ENCODE data around the gene SLC25A39.

The SLC25A39 gene

GRCh38 chr17:44326861-44327444 lies 2.3 kb upstream of the SLC25A39 start:
- TF ChIP-seq GATA3 (IDR thresholded peaks at IDR 0.05; ENCODE audit: low read depth, low read length): no peak
- TF ChIP-seq GATA2 (IDR thresholded peaks at IDR 0.05; ENCODE audit: low read depth, low read length): no peak

- TF ChIP-seq GATA2 (IDR thresholded peaks at IDR 0.05; ENCODE audit: low read depth, low read length) (no peak), GATA3 (IDR thresholded peaks at IDR 0.05; ENCODE audit: low read depth, low read length) (no peak)
These were observed 492 bp downstream of the SLC25A39 start for GRCh38 chr17:44324092-44324570.

- TF ChIP-seq GATA3 (IDR thresholded peaks at IDR 0.05; ENCODE audit: low read depth, low read length): no peak
- no peak for TF ChIP-seq GATA2 (IDR thresholded peaks at IDR 0.05; ENCODE audit: low read depth, low read length)
These were observed 1.1 kb downstream of the SLC25A39 start for GRCh38 chr17:44323359-44324091.

- TF ChIP-seq GATA2 (IDR thresholded peaks at IDR 0.05; ENCODE audit: low read depth, low read length): no peak
- no peak for TF ChIP-seq GATA3 (IDR thresholded peaks at IDR 0.05; ENCODE audit: low read depth, low read length)
These were observed 2.3 kb downstream of the SLC25A39 start for GRCh38 chr17:44322236-44322895.

- TF ChIP-seq GATA2 (IDR thresholded peaks at IDR 0.05; ENCODE audit: low read depth, low read length): no peak
- TF ChIP-seq GATA3 (IDR thresholded peaks at IDR 0.05; ENCODE audit: low read depth, low read length): no peak
These were observed 3.1 kb downstream of the SLC25A39 start for GRCh38 chr17:44321246-44322120.

GRCh38 chr17:44320066-44320465 lies 4.6 kb downstream of the SLC25A39 start:
- TF ChIP-seq GATA2 (IDR thresholded peaks at IDR 0.05; ENCODE audit: low read depth, low read length) (no peak), GATA3 (IDR thresholded peaks at IDR 0.05; ENCODE audit: low read depth, low read length) (no peak)

- TF ChIP-seq GATA3 (IDR thresholded peaks at IDR 0.05; ENCODE audit: low read depth, low read length): no peak
- no peak for TF ChIP-seq GATA2 (IDR thresholded peaks at IDR 0.05; ENCODE audit: low read depth, low read length)
These were observed 6.3 kb downstream of the SLC25A39 start for GRCh38 chr17:44318077-44318892.

GRCh38 chr17:44317545-44317944 lies 7.1 kb downstream of the SLC25A39 start:
- no peak for TF ChIP-seq GATA3 (IDR thresholded peaks at IDR 0.05; ENCODE audit: low read depth, low read length)
- TF ChIP-seq GATA2 (IDR thresholded peaks at IDR 0.05; ENCODE audit: low read depth, low read length): no peak

GRCh38 chr17:44315760-44316731 lies 8.6 kb downstream of the SLC25A39 start:
- TF ChIP-seq GATA2 (IDR thresholded peaks at IDR 0.05; ENCODE audit: low read depth, low read length) (no peak), GATA3 (IDR thresholded peaks at IDR 0.05; ENCODE audit: low read depth, low read length) (no peak)

GRCh38 chr17:44314869-44315661 lies 9.6 kb downstream of the SLC25A39 start:
- TF ChIP-seq GATA2 (IDR thresholded peaks at IDR 0.05; ENCODE audit: low read depth, low read length) (no peak), GATA3 (IDR thresholded peaks at IDR 0.05; ENCODE audit: low read depth, low read length) (no peak)

- no peak for TF ChIP-seq GATA2 (IDR thresholded peaks at IDR 0.05; ENCODE audit: low read depth, low read length)
- no peak for TF ChIP-seq GATA3 (IDR thresholded peaks at IDR 0.05; ENCODE audit: low read depth, low read length)
These were observed 10.1 kb downstream of the SLC25A39 start for GRCh38 chr17:44314524-44314868.

Data from SH-SY5Y (cell line).